ENCODE results near the gene ZNF335.

- TF ChIP-seq, protein P1, sequence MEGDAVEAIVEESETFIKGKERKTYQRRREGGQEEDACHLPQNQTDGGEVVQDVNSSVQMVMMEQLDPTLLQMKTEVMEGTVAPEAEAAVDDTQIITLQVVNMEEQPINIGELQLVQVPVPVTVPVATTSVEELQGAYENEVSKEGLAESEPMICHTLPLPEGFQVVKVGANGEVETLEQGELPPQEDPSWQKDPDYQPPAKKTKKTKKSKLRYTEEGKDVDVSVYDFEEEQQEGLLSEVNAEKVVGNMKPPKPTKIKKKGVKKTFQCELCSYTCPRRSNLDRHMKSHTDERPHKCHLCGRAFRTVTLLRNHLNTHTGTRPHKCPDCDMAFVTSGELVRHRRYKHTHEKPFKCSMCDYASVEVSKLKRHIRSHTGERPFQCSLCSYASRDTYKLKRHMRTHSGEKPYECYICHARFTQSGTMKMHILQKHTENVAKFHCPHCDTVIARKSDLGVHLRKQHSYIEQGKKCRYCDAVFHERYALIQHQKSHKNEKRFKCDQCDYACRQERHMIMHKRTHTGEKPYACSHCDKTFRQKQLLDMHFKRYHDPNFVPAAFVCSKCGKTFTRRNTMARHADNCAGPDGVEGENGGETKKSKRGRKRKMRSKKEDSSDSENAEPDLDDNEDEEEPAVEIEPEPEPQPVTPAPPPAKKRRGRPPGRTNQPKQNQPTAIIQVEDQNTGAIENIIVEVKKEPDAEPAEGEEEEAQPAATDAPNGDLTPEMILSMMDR (IDR thresholded peaks at IDR 0.05) = no peak
- no peak for TF ChIP-seq POLR2A (IDR thresholded peaks at IDR 0.05)
Measured at GRCh38 chr20:46004889-46005473, 33.0 kb upstream of the ZNF335 start.

Measured in vagina (tissue), 2 donors.